ENCODE data around the gene COA8.
A peak's percentile ranks its signal among the peaks of the same experiment; 100 is the strongest.
"Not testable (repeated sequence)": the region's sequence is repeated elsewhere in the genome, so short reads cannot be mapped to it uniquely, and the experiment has no call there.

Gene COA8

GRCh38 chr14:103562429-103563225 lies at the start of gene COA8, which contains the start of gene BAG5:
Gene COA8 (plus strand): TSS chr14:103562960. CDS start chr14:103563002, 42 bp downstream.
Gene BAG5 (minus strand): TSS chr14:103562657. CDS start chr14:103561164, 1,493 bp downstream.
- DNase-seq = peak; percentile 95

- DNase-seq = no peak
Measured at GRCh38 chr14:103514596-103515421, 48.0 kb upstream of the COA8 start.

- DNase-seq = no peak
Measured at GRCh38 chr14:103516426-103517173, 46.2 kb upstream of the COA8 start.

- no peak for DNase-seq
Measured at GRCh38 chr14:103517174-103517566, 45.6 kb upstream of the COA8 start.

GRCh38 chr14:103517721-103518421 lies 44.9 kb upstream of the COA8 start:
- DNase-seq = no peak

GRCh38 chr14:103518422-103519042 lies 44.2 kb upstream of the COA8 start:
- peak; percentile 17 for DNase-seq

- DNase-seq = no peak
Measured at GRCh38 chr14:103519043-103519836, 43.5 kb upstream of the COA8 start.

- no peak for DNase-seq
Measured at GRCh38 chr14:103519837-103520212, 42.9 kb upstream of the COA8 start.

- DNase-seq = no peak
Measured at GRCh38 chr14:103520269-103520656, 42.5 kb upstream of the COA8 start.

- DNase-seq = peak; percentile 70
Measured at GRCh38 chr14:103520657-103521437, 41.9 kb upstream of the COA8 start.

- DNase-seq = peak; percentile 60
Measured at GRCh38 chr14:103521438-103521950, 41.3 kb upstream of the COA8 start.

- no peak for DNase-seq
Measured at GRCh38 chr14:103521951-103522563, 40.7 kb upstream of the COA8 start.

GRCh38 chr14:103522649-103523574 lies 39.8 kb upstream of the COA8 start, which contains the start of gene CKB:
Gene CKB (minus strand): TSS chr14:103522830. CDS start chr14:103522493, 337 bp downstream.
- peak; percentile 81 for DNase-seq

- DNase-seq = no peak
Measured at GRCh38 chr14:103523575-103523954, 39.2 kb upstream of the COA8 start.

- no peak for DNase-seq
Measured at GRCh38 chr14:103524002-103524935, 38.5 kb upstream of the COA8 start.

GRCh38 chr14:103525430-103526246 lies 37.1 kb upstream of the COA8 start:
- not testable (repeated sequence) for DNase-seq

Measured in NCI-H774 (cell line).